GM12872 (cell line): ENCODE measurements around the gene CHN1.

Source experiments
- TF ChIP-seq, protein P1 (sequence below): IDR thresholded peaks from 3 replicates; pipeline ENCODE4 v1.5.1; 2011; ENCODE audit warnings: low read depth, mild to moderate bottlenecking, low read length, moderate library complexity; ENCODE audit not compliant: insufficient read depth

The CHN1 gene

DNA sequence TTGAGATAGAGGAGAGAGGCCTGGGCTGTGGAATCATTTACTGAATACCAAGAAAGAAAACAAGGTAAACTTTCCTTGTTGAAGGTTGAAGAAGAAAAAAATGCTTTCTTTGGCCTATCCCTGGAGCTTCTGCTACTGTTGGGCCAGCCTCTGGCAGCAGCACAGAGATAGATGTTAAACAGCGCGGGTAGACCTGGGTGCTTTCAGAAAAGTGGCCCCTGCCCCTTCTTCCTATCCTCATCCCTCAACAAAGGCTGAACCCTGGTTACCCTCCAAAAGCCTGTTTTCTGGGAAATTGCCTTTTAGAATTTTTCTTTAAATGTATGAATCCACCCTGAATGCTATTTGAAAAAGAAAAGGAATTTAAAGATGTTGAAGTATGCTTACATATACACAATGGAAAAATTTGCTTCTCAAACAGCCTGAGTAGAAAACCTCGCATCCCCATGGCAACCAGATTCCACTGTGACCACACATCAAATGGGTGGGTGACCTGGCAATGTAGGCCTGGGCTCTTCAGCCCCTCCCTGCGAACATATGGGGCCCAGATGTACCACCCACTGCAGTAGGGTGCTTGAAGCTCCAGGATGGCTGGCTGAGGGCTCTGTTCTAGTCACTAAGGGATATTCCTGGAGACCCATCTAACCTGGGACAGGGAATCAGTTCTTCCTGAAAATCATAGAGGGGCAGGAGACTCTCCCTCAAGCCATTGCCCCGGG lies 217.5 kb downstream of the CHN1 start:
- TF ChIP-seq, protein P1, sequence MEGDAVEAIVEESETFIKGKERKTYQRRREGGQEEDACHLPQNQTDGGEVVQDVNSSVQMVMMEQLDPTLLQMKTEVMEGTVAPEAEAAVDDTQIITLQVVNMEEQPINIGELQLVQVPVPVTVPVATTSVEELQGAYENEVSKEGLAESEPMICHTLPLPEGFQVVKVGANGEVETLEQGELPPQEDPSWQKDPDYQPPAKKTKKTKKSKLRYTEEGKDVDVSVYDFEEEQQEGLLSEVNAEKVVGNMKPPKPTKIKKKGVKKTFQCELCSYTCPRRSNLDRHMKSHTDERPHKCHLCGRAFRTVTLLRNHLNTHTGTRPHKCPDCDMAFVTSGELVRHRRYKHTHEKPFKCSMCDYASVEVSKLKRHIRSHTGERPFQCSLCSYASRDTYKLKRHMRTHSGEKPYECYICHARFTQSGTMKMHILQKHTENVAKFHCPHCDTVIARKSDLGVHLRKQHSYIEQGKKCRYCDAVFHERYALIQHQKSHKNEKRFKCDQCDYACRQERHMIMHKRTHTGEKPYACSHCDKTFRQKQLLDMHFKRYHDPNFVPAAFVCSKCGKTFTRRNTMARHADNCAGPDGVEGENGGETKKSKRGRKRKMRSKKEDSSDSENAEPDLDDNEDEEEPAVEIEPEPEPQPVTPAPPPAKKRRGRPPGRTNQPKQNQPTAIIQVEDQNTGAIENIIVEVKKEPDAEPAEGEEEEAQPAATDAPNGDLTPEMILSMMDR = no peak

- TF ChIP-seq, protein P1 = no peak
Measured at GRCh38 chr2:174786066-174786725, 219.0 kb downstream of the CHN1 start.

DNA sequence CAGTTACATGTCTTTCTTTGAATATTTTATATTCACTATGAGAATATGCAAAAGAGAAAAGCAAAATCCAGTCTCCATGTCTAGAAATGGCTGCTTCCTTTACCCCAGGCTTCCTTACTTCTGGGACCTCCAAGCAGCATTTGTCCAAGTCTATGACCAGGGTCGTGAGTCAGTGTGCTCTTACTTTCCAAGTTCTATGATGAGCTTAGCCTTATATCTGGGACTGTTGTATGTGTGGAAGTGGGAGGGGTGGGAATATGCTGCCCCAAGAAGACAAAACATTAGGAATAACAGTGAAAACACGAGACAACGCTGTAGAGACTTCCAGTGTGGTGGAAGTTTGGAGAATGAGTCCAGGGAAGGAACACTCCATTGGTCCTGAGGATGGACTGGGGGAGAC lies 219.7 kb downstream of the CHN1 start:
- TF ChIP-seq, protein P1 = no peak

DNA sequence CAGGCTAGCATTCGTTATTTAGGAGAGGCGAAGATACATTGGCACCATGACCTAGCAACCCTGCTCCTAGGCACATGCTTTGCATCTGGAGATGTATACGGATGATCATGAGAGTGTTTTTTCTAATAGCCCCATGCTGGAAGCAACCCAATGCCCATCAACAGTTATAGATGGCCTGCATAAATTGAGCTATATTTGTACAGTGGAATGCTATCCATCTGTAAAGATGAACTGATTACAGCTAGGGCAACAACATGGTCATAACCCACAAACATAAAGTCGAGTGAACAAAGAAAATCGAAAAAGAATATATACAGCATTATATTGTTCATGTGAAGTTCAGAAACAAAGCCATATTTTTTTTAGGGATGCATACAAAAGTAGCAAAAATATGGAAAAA lies 220.3 kb downstream of the CHN1 start:
- TF ChIP-seq, protein P1 = no peak

DNA sequence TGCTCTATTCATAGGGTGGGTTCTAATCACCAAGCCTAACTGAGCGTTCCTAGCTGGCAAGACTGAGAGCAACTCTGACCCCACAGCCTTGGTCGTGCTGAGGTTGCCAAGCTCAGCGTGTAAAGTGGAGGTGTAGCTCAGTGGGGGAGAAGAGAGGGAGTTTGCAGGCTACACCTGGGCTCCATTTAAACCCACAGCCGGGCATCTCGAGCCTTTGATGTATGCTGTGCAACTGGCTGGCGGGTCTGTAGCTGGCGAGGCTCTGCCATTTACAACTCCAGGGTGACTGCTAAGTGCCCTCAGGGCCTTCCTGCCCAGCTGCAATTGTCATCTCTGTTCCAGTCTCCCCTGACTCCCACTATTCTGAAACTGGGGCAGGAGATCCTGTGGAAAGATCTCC lies 220.9 kb downstream of the CHN1 start:
- TF ChIP-seq, protein P1 = no peak

DNA sequence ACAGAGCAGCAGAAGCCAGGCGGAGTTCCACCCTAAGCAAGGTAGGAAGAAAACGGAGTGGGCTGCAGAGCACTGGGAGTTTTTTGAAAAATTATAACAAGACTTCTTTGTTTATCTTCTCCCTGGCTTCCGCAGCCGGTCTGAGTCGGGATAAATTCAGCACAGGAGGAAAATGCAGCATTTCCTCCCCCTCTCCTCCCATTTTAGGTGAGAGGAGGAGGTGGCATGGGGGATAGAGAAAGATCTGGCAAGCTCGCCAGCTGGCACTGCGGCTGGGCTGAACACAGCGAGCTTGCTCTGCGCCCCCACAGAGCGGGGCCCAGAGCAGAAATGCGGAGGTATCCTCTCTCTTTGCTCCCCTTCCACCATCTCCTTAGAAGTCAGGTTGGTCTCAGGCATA lies 223.2 kb downstream of the CHN1 start:
- TF ChIP-seq, protein P1 = no peak

DNA sequence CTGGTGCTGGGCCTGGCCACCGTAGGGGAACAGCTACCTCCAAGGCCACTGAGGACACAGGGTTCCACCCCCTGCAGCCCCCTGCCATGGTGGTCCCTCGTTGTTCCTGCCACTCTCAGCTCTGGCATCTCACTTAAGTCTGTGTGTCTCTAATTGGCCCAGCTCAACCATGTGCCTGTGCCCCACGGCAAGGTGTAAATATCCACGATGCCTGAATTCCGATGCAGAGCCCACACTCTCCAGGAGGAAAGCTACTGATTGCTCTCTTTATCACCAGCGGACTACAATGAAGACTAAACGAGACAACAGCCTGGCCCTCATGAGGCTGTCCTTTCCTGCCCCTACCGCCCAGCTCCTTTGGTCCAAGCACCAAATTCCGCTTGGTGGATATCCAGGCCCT lies 223.9 kb downstream of the CHN1 start:
- TF ChIP-seq, protein P1 = no peak
